H9 (cell line): ENCODE measurements around the gene UTS2R. TPM values are rescaled to one million over a fixed set of nuclear protein-coding genes. Genes with fewer than 3 reads are reported as not detected.

Source experiments
- DNase-seq: peaks from one replicate; pipeline ENCODE4 v3.0.0-alpha.2; 2017
- H2AFZ ChIP-seq: one replicate; pipeline ENCODE4 v1.6.1; 2013; ENCODE audit warnings: mild to moderate bottlenecking, low read length, control low read depth, moderate library complexity
- H2AK5ac ChIP-seq: 2 replicates; pipeline ENCODE4 v1.6.1; 2013; ENCODE audit warnings: low read length, control low read depth, mixed read lengths; ENCODE audit not compliant: insufficient read length
- H2BK120ac ChIP-seq: one replicate; pipeline ENCODE4 v1.6.1; 2013; ENCODE audit warnings: low read depth, mild to moderate bottlenecking, low read length, control low read depth, inconsistent platforms; ENCODE audit not compliant: poor library complexity, severe bottlenecking
- H2BK12ac ChIP-seq: 2 replicates; pipeline ENCODE4 v1.6.1; 2013; ENCODE audit warnings: low read length, control low read depth, mixed read lengths, low read depth; ENCODE audit not compliant: insufficient read length
- H2BK15ac ChIP-seq: 2 replicates; pipeline ENCODE4 v1.6.1; 2013; ENCODE audit warnings: low read depth, low read length, control low read depth
- H2BK20ac ChIP-seq: one replicate; pipeline ENCODE4 v1.6.1; 2013; ENCODE audit warnings: low read depth, mild to moderate bottlenecking, low read length, control low read depth, inconsistent platforms; ENCODE audit not compliant: poor library complexity, severe bottlenecking
- H2BK5ac ChIP-seq: 2 replicates; pipeline ENCODE4 v1.6.1; 2013; ENCODE audit warnings: low read length, control low read depth, mixed read lengths; ENCODE audit not compliant: insufficient read length
- H3K14ac ChIP-seq: 2 replicates; pipeline ENCODE4 v1.6.1; 2013; ENCODE audit warnings: low read length, control low read depth; ENCODE audit not compliant: insufficient read depth
- H3K18ac ChIP-seq: 2 replicates; pipeline ENCODE4 v1.6.1; 2013; ENCODE audit warnings: low read depth, mild to moderate bottlenecking, mixed read lengths, low read length, control low read depth; ENCODE audit not compliant: insufficient read length
- H3K23ac ChIP-seq: 2 replicates; pipeline ENCODE4 v1.6.1; 2013; ENCODE audit warnings: low read length, control low read depth, mixed read lengths, low read depth; ENCODE audit not compliant: insufficient read length
- H3K23me2 ChIP-seq: 2 replicates; pipeline ENCODE4 v1.6.1; 2013; ENCODE audit warnings: low read depth, mild to moderate bottlenecking, mixed read lengths, low read length, control low read depth; ENCODE audit not compliant: insufficient read length, poor library complexity, severe bottlenecking
- H3K27ac ChIP-seq: 2 replicates; pipeline ENCODE4 v1.5.1; 2013; ENCODE audit warnings: low read length, control low read depth, mixed read lengths, low read depth; ENCODE audit not compliant: insufficient read length
- H3K27me3 ChIP-seq: 2 replicates; pipeline ENCODE4 v1.6.1; 2013; ENCODE audit warnings: low read length, control low read depth, inconsistent platforms; ENCODE audit not compliant: insufficient read depth
- H3K4ac ChIP-seq: 2 replicates; pipeline ENCODE4 v1.6.1; 2013; ENCODE audit warnings: low read depth, mild to moderate bottlenecking, control low read depth, inconsistent platforms, low read length, moderate library complexity
- H3K4me1 ChIP-seq: 2 replicates; pipeline ENCODE4 v1.6.1; 2013; ENCODE audit warnings: low read length, control low read depth, inconsistent platforms; ENCODE audit not compliant: insufficient read depth
- H3K4me2 ChIP-seq: 2 replicates; pipeline ENCODE4 v1.6.1; 2013; ENCODE audit warnings: low read length, control low read depth, mixed read lengths; ENCODE audit not compliant: insufficient read length, insufficient read depth
- H3K56ac ChIP-seq: 2 replicates; pipeline ENCODE4 v1.6.1; 2013; ENCODE audit warnings: low read depth, mild to moderate bottlenecking, mixed read lengths, low read length, control low read depth; ENCODE audit not compliant: insufficient read length
- H3K79me1 ChIP-seq: 2 replicates; pipeline ENCODE4 v1.6.1; 2013; ENCODE audit warnings: low read depth, mild to moderate bottlenecking, moderate library complexity, low read length, control low read depth, inconsistent platforms; ENCODE audit not compliant: insufficient read depth, poor library complexity, severe bottlenecking
- H3K79me2 ChIP-seq: 2 replicates; pipeline ENCODE4 v1.6.1; 2013; ENCODE audit warnings: low read length, control low read depth, inconsistent platforms; ENCODE audit not compliant: insufficient read depth
- H3K9ac ChIP-seq: 2 replicates; pipeline ENCODE4 v1.6.1; 2013; ENCODE audit warnings: low read length, control low read depth, mixed read lengths; ENCODE audit not compliant: insufficient read length; ENCODE audit errors: extremely low read depth
- H3K9me3 ChIP-seq: one replicate; pipeline ENCODE4 v1.6.1; 2013; ENCODE audit warnings: low read depth, low read length, inconsistent platforms; ENCODE audit not compliant: control insufficient read depth
- H3T11ph ChIP-seq: one replicate; pipeline ENCODE4 v1.6.1; 2013; ENCODE audit warnings: mild to moderate bottlenecking, low read length, control low read depth, inconsistent platforms
- H4K20me1 ChIP-seq: one replicate; pipeline ENCODE4 v1.6.1; 2013; ENCODE audit not compliant: control insufficient read depth, insufficient read length, insufficient read depth
- H4K5ac ChIP-seq: 2 replicates; pipeline ENCODE4 v1.6.1; 2013; ENCODE audit warnings: low read depth, mild to moderate bottlenecking, mixed read lengths, low read length, control low read depth; ENCODE audit not compliant: insufficient read length
- H4K8ac ChIP-seq: replicated peaks from 2 replicates; pipeline ENCODE4 v1.6.1; 2013; ENCODE audit warnings: low read length, control low read depth, mixed read lengths, low read depth; ENCODE audit not compliant: insufficient read length
- H4K91ac ChIP-seq: 2 replicates; pipeline ENCODE4 v1.6.1; 2013; ENCODE audit warnings: low read depth, mild to moderate bottlenecking, moderate library complexity, mixed read lengths, low read length, control low read depth; ENCODE audit not compliant: insufficient read length
- H3K27ac Mint-ChIP-seq, 3 experiments: 2 replicates in 2 of 3; 3 replicates in 1 of 3; pipeline ENCODE4 v1.8.0; 2020 to 2021; ENCODE audit warnings: mixed read lengths in 3 of 3, mild to moderate bottlenecking in 1 of 3, moderate library complexity in 1 of 3
- H3K27me3 Mint-ChIP-seq: 2 replicates; pipeline ENCODE4 v1.8.0; 2021; ENCODE audit warnings: low read depth, mild to moderate bottlenecking, moderate library complexity, mixed read lengths
- H3K36me3 Mint-ChIP-seq, 3 experiments: 2 replicates in 2 of 3; 3 replicates in 1 of 3; pipeline ENCODE4 v1.8.0; 2020 to 2021; ENCODE audit warnings: low read depth in 3 of 3, mixed read lengths in 3 of 3; ENCODE audit not compliant: insufficient read depth in 1 of 3
- H3K4me1 Mint-ChIP-seq, 2 experiments: 2 replicates each; pipeline ENCODE4 v1.8.0; 2020; ENCODE audit warnings: mixed read lengths in 2 of 2
- H3K4me3 Mint-ChIP-seq, 2 experiments: 2 replicates in 1 of 2; 3 replicates in 1 of 2; pipeline ENCODE4 v1.8.0; 2020 to 2021; ENCODE audit warnings: mild to moderate bottlenecking in 2 of 2, mixed read lengths in 2 of 2, moderate library complexity in 1 of 2
- H3K9me3 Mint-ChIP-seq, 2 experiments: 2 replicates in 1 of 2; 3 replicates in 1 of 2; pipeline ENCODE4 v1.8.0; 2020; ENCODE audit warnings: mild to moderate bottlenecking in 2 of 2, mixed read lengths in 2 of 2, moderate library complexity in 1 of 2
- WGBS: extraction: QIAGEN DNeasy Blood & Tissue Kit; methylation state at CpG from one replicate; pipeline ENCODE4 v1.1.7; 2013; ENCODE audit warnings: missing lambda C conversion rate, low lambda C conversion rate, mixed read lengths; ENCODE audit not compliant: insufficient read length; ENCODE audit errors: extremely low coverage; 5-methylcytosine and 5-hydroxymethylcytosine counted together
- total RNA-seq: library from RNA; stranded (reverse); gene quantifications from 2 replicates; pipeline ENCODE4 v1.2.1, GENCODE V29; 2021
- TF ChIP-seq, protein P1 (sequence below): fragments of 200-600 bp; sonication (generic); conservative IDR thresholded peaks from 3 replicates; pipeline ENCODE4 v1.8.0; 2021; ENCODE audit warnings: antibody characterized with exemption, mild to moderate bottlenecking

The UTS2R gene
- total RNA-seq, 1 experiment from 2014 or later: 0.94 TPM

DNA sequence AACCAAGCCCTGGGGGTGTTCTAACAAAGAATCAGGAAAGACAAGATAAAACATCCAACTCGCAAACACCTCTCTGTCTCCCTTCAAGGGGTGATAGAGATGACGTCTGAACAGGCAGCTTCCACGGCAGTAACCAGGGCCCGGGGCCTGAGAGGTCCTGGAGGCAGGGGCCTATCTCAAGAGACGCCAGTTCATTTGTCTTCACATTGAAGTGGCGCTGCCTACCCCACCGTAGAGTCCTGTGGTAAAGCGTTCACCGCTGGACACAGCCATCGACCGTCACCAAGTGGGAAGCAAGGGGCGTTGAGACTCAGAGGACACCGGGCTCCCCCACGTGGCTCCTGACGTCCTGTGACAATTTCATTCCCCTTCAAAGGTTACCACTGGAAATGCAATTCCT is 21.4 kb downstream of the UTS2R start:
- Histone ChIP-seq H2BK15ac (no peak overlapping the region), H3K18ac (no peak overlapping the region), H3K23me2 (no peaks in the 10 kb centered on the region), H4K20me1 (no peaks in the 10 kb centered on the region), H2BK20ac (no peak overlapping the region), H3K9ac (no peak overlapping the region), H3K56ac (no peak overlapping the region), H3K27me3 (no peaks in the 10 kb centered on the region), H3K14ac (no peak overlapping the region), H3K4me2 (no peak overlapping the region), H2AFZ (no peak overlapping the region), H3K79me2 (no peaks in the 10 kb centered on the region), H3K4me1 (no peaks in the 10 kb centered on the region), H3K79me1 (no peaks in the 10 kb centered on the region), H3T11ph (no peak overlapping the region), H4K5ac (no peak overlapping the region), H2AK5ac (no peak overlapping the region), H3K4ac (no peak overlapping the region), H3K23ac (no peak overlapping the region), H4K8ac (no peak overlapping the region), H3K9me3 (no peaks in the 10 kb centered on the region), H2BK12ac (no peak overlapping the region), H4K91ac (no peak overlapping the region), H2BK5ac (no peak overlapping the region), H3K27ac (no peak overlapping the region), H2BK120ac (no peak overlapping the region)
- Mint-ChIP-seq H3K9me3 (no peaks in the 10 kb centered on the region), H3K27me3 (peaks cover 6% of the 10 kb centered on the region), H3K4me3 (no peak overlapping the region), H3K27ac (no peak overlapping the region), H3K4me1 (no peaks in the 10 kb centered on the region), H3K36me3 (peaks cover 0 to 13% (median 11%) of the 10 kb centered on the region in 3 experiments; a peak in 4 of 7 replicates)
- TF ChIP-seq, protein P1, sequence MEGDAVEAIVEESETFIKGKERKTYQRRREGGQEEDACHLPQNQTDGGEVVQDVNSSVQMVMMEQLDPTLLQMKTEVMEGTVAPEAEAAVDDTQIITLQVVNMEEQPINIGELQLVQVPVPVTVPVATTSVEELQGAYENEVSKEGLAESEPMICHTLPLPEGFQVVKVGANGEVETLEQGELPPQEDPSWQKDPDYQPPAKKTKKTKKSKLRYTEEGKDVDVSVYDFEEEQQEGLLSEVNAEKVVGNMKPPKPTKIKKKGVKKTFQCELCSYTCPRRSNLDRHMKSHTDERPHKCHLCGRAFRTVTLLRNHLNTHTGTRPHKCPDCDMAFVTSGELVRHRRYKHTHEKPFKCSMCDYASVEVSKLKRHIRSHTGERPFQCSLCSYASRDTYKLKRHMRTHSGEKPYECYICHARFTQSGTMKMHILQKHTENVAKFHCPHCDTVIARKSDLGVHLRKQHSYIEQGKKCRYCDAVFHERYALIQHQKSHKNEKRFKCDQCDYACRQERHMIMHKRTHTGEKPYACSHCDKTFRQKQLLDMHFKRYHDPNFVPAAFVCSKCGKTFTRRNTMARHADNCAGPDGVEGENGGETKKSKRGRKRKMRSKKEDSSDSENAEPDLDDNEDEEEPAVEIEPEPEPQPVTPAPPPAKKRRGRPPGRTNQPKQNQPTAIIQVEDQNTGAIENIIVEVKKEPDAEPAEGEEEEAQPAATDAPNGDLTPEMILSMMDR: no peak
- WGBS: no CpG with 5 or more reads among the region's 15 CpGs
- DNase-seq: no peak
